ENCODE data around the gene TNS1. TPM values are rescaled to one million over a fixed set of nuclear protein-coding genes. Genes with fewer than 3 reads are reported as not detected.

TNS1 gene
- total RNA-seq, 2 donors from 2014 or later, result 3.3 to 4.2 TPM

- H3K4me3 ChIP-seq (ENCODE audit: low read length), result no peak overlapping the region
- H3K4me1 ChIP-seq (ENCODE audit: control insufficient read depth, insufficient read depth, low read length), result no peaks in the 10 kb centered on the region
- Mint-ChIP-seq H3K9me3 (no peaks in the 10 kb centered on the region), H3K27ac (no peak overlapping the region), H3K36me3 (ENCODE audit: low read depth) (no peaks in the 10 kb centered on the region), H3K27me3 (ENCODE audit: insufficient read depth) (peaks cover 7% of the 10 kb centered on the region), H3K4me1 (peaks cover 4% of the 10 kb centered on the region), H3K4me3 (no peak overlapping the region)
- 90 to 93% methylated on average over 3 to 6 of the region's 6 CpGs for WGBS, 2 experiments (ENCODE audit: insufficient coverage in 1 of 2, insufficient read length in 1 of 2)
- peak; percentile 43 for DNase-seq
- no peaks in the 10 kb centered on the region for H3K36me3 ChIP-seq (ENCODE audit: control insufficient read depth, insufficient read depth, low read length)
- H3K9me3 ChIP-seq (ENCODE audit: control insufficient read depth, low read length), result no peaks in the 10 kb centered on the region
- no peak overlapping the region for H3K9ac ChIP-seq (ENCODE audit: extremely low read depth, low read length, poor library complexity, severe bottlenecking)
- H3K27me3 ChIP-seq (ENCODE audit: control insufficient read depth, insufficient read depth, low read length, poor library complexity, severe bottlenecking), result peaks cover 4% of the 10 kb centered on the region
- TF ChIP-seq CTCF (conservative IDR thresholded peaks at IDR 0.05), result no peak
- H3K27ac ChIP-seq (ENCODE audit: low read depth, low read length), result no peak overlapping the region
Measured at GRCh38 chr2:218027426-218028188, 24.8 kb upstream of the TNS1 start.

- no peaks in the 10 kb centered on the region for H3K9me3 ChIP-seq (ENCODE audit: control insufficient read depth, low read length)
- Mint-ChIP-seq H3K27me3 (ENCODE audit: insufficient read depth) (no peaks in the 10 kb centered on the region), H3K27ac (no peak overlapping the region), H3K36me3 (ENCODE audit: low read depth) (no peaks in the 10 kb centered on the region), H3K9me3 (no peaks in the 10 kb centered on the region), H3K4me1 (peaks cover 4% of the 10 kb centered on the region), H3K4me3 (no peak overlapping the region)
- H3K4me3 ChIP-seq (ENCODE audit: low read length), result no peak overlapping the region
- no peaks in the 10 kb centered on the region for H3K27me3 ChIP-seq (ENCODE audit: control insufficient read depth, insufficient read depth, low read length, poor library complexity, severe bottlenecking)
- H3K9ac ChIP-seq (ENCODE audit: extremely low read depth, low read length, poor library complexity, severe bottlenecking), result no peak overlapping the region
- H3K36me3 ChIP-seq (ENCODE audit: control insufficient read depth, insufficient read depth, low read length), result no peaks in the 10 kb centered on the region
- no peak overlapping the region for H3K27ac ChIP-seq (ENCODE audit: low read depth, low read length)
- WGBS, 2 experiments (ENCODE audit: insufficient coverage in 1 of 2, insufficient read length in 1 of 2), result 88 to 96% methylated on average over 4 to 17 of the region's 17 CpGs
- no peaks in the 10 kb centered on the region for H3K4me1 ChIP-seq (ENCODE audit: control insufficient read depth, insufficient read depth, low read length)
- TF ChIP-seq CTCF (conservative IDR thresholded peaks at IDR 0.05), result no peak
- DNase-seq, result peak; percentile 45
Measured at GRCh38 chr2:218026676-218027425, 24.1 kb upstream of the TNS1 start.

- DNase-seq, result peak; percentile 44
- Mint-ChIP-seq H3K4me3 (no peak overlapping the region), H3K27ac (no peak overlapping the region), H3K36me3 (ENCODE audit: low read depth) (no peaks in the 10 kb centered on the region), H3K9me3 (no peaks in the 10 kb centered on the region), H3K27me3 (ENCODE audit: insufficient read depth) (no peaks in the 10 kb centered on the region), H3K4me1 (peaks cover 4% of the 10 kb centered on the region)
- Histone ChIP-seq H3K4me1 (ENCODE audit: control insufficient read depth, insufficient read depth, low read length) (no peaks in the 10 kb centered on the region), H3K36me3 (ENCODE audit: control insufficient read depth, insufficient read depth, low read length) (no peaks in the 10 kb centered on the region), H3K9ac (ENCODE audit: extremely low read depth, low read length, poor library complexity, severe bottlenecking) (no peak overlapping the region), H3K27me3 (ENCODE audit: control insufficient read depth, insufficient read depth, low read length, poor library complexity, severe bottlenecking) (no peaks in the 10 kb centered on the region), H3K27ac (ENCODE audit: low read depth, low read length) (no peak overlapping the region), H3K9me3 (ENCODE audit: control insufficient read depth, low read length) (no peaks in the 10 kb centered on the region), H3K4me3 (ENCODE audit: low read length) (no peak overlapping the region)
- TF ChIP-seq CTCF (conservative IDR thresholded peaks at IDR 0.05), result no peak
- 93 to 95% methylated on average over 3 to 7 of the region's 7 CpGs for WGBS, 2 experiments (ENCODE audit: insufficient coverage in 1 of 2, insufficient read length in 1 of 2)
Measured at GRCh38 chr2:218026244-218026643, 23.4 kb upstream of the TNS1 start.
